HepG2 (cell line): ENCODE results near the gene KCNMA1. TPM values are rescaled to one million over a fixed set of nuclear protein-coding genes. Genes with fewer than 3 reads are reported as not detected.

ENCODE experiments used
- ATAC-seq: fragments of 200-7000 bp; cut with Tn5 transposase; 3 replicates; pipeline ENCODE4 v1.9.1; 2020; ENCODE audit warnings: mild to moderate bottlenecking, moderate library complexity
- BruUV-seq: library from RNA; stranded (reverse); fragments of 400-500 nt; replicated peaks from 2 replicates; lab custom pipeline; 2021; lab: Mats Ljungman, UMichigan
- CTCF ChIA-PET: fragments of 300-600 bp; formaldehyde crosslinking; extraction: SDS; loops from one replicate; lab custom pipeline; 2021; ENCODE audit warnings: low total read pairs, inconsistent platforms, low intra/inter-chr PET ratio; lab: Yijun Ruan, JAX
- POLR2A ChIA-PET: fragments of 350-600 bp; sonication (Branson Sonifier 250); formaldehyde crosslinking; loops from one replicate; lab custom pipeline; 2020; ENCODE audit warnings: antibody characterized with exemption, inconsistent platforms; lab: Yijun Ruan, JAX
- DNase-seq: peaks from one replicate; pipeline ENCODE4 v3.0.0-alpha.2; 2015; ENCODE audit warnings: low spot score
- FAIRE-seq: peaks from 3 replicates; lab custom pipeline; 2011; peaks lifted over from hg19 to GRCh38; lab: Jason Lieb, UNC
- H2AFZ ChIP-seq: one replicate; pipeline ENCODE4 v1.6.1; 2011; ENCODE audit warnings: low read length, inconsistent platforms
- H3K27ac ChIP-seq: fragments of 300-600 bp; 3 replicates; pipeline ENCODE4 v1.8.0; 2011; ENCODE audit warnings: mixed run types, mild to moderate bottlenecking, mixed read lengths, low read length, inconsistent platforms; ENCODE audit not compliant: insufficient read depth; ENCODE audit errors: extremely low read length
- H3K27me3 ChIP-seq, 2 experiments: fragments of 200-600 bp in 1 of 2; 2 replicates in 1 of 2; 3 replicates in 1 of 2; pipeline versions ENCODE4 v1.6.0 to v1.8.0; 2011; ENCODE audit warnings: low read length in 2 of 2, mild to moderate bottlenecking in 2 of 2, moderate library complexity in 2 of 2, inconsistent platforms in 1 of 2; ENCODE audit not compliant: insufficient read depth in 2 of 2, control insufficient read depth in 1 of 2
- H3K36me3 ChIP-seq, 2 experiments: fragments of 200-600 bp in 1 of 2; replicated peaks in 1 of 2; 2 replicates in 1 of 2; 3 replicates in 1 of 2; pipeline versions ENCODE4 v1.5.1 to v1.8.0; 2011; ENCODE audit warnings: low read length in 2 of 2, inconsistent platforms in 1 of 2; ENCODE audit not compliant: insufficient read depth in 2 of 2, control insufficient read depth in 1 of 2
- H3K4me1 ChIP-seq: 2 replicates; pipeline ENCODE4 v1.5.1; 2012; ENCODE audit warnings: low read length, inconsistent platforms; ENCODE audit not compliant: insufficient read depth
- H3K4me2 ChIP-seq: 2 replicates; pipeline ENCODE4 v1.6.0; 2011; ENCODE audit warnings: low read depth, low read length, inconsistent platforms
- H3K4me3 ChIP-seq, 3 experiments: fragments of 200-600 bp in 1 of 3; sonication (generic), shearing (Covaris generic) in 1 of 3; replicated peaks in 1 of 3; 2 replicates each; pipeline ENCODE4 v1.5.1; 2011 to 2016; ENCODE audit warnings: low read length in 3 of 3, inconsistent platforms in 2 of 3, low read depth in 2 of 3, mild to moderate bottlenecking in 2 of 3, control low read depth in 1 of 3, mixed read lengths in 1 of 3; ENCODE audit not compliant: insufficient read depth in 1 of 3
- H3K79me2 ChIP-seq: one replicate; pipeline ENCODE4 v1.6.1; 2011; ENCODE audit warnings: low read length, inconsistent platforms; ENCODE audit not compliant: insufficient read depth
- H3K9ac ChIP-seq: 2 replicates; pipeline ENCODE4 v1.6.0; 2011; ENCODE audit warnings: mild to moderate bottlenecking, low read depth, low read length, inconsistent platforms; ENCODE audit not compliant: insufficient read depth
- H3K9me3 ChIP-seq: 2 replicates; pipeline ENCODE4 v1.5.1; 2012; ENCODE audit warnings: mild to moderate bottlenecking, low read length
- H4K20me1 ChIP-seq: 2 replicates; pipeline ENCODE4 v1.6.0; 2011; ENCODE audit warnings: inconsistent platforms, mild to moderate bottlenecking, low read length, moderate library complexity; ENCODE audit not compliant: insufficient read depth
- BHLHE40 ChIP-seq: IDR thresholded peaks from 2 replicates; pipeline ENCODE4 v1.6.1; 2011; ENCODE audit warnings: low read length, improper control_type of control experiment
- CSRNP1 ChIP-seq: sonication (generic); formaldehyde crosslinking; IDR thresholded peaks from 2 replicates; pipeline ENCODE4 v1.8.1; 2023; ENCODE audit warnings: mild to moderate bottlenecking, missing genetic modification reagents
- ELF4 ChIP-seq: sonication (generic); formaldehyde crosslinking; IDR thresholded peaks from 2 replicates; pipeline ENCODE4 v1.5.0; 2020; ENCODE audit warnings: missing genetic modification reagents, mild to moderate bottlenecking, moderate library complexity, borderline replicate concordance
- FOXM1 ChIP-seq: sonication (generic); formaldehyde crosslinking; IDR thresholded peaks from 2 replicates; pipeline ENCODE4 v1.5.0; 2020; ENCODE audit warnings: missing genetic modification reagents
- HINFP ChIP-seq: sonication (generic); formaldehyde crosslinking; IDR thresholded peaks from 2 replicates; pipeline ENCODE4 v1.4.0; 2020; ENCODE audit warnings: low read depth, mild to moderate bottlenecking, missing genetic modification reagents
- MEF2D ChIP-seq: sonication (generic); formaldehyde crosslinking; IDR thresholded peaks from 2 replicates; pipeline ENCODE4 v1.5.1; 2020; ENCODE audit warnings: mild to moderate bottlenecking, missing genetic modification reagents
- MXI1 ChIP-seq: IDR thresholded peaks from 3 replicates; pipeline ENCODE4 v1.6.1; 2012; ENCODE audit warnings: low read depth, low read length, inconsistent platforms, borderline replicate concordance
- NFKB2 ChIP-seq: sonication (generic); formaldehyde crosslinking; IDR thresholded peaks from 2 replicates; pipeline ENCODE4 v1.4.0; 2020; ENCODE audit warnings: missing genetic modification reagents, borderline replicate concordance
- PBX2 ChIP-seq: IDR thresholded peaks from 2 replicates; pipeline ENCODE4 v1.6.1; 2016; ENCODE audit warnings: control low read depth
- TARDBP ChIP-seq: sonication (generic); formaldehyde crosslinking; IDR thresholded peaks from 2 replicates; pipeline ENCODE4 v1.8.0; 2022; ENCODE audit warnings: mild to moderate bottlenecking, missing genetic modification reagents
- TMF1 ChIP-seq: sonication (generic); formaldehyde crosslinking; IDR thresholded peaks from 2 replicates; pipeline ENCODE4 v1.8.1; 2022; ENCODE audit warnings: low read depth, missing genetic modification reagents
- ZBTB14 ChIP-seq: sonication (generic); formaldehyde crosslinking; IDR thresholded peaks from 2 replicates; pipeline ENCODE4 v1.4.0; 2020; ENCODE audit warnings: missing genetic modification reagents
- ZNF292 ChIP-seq: sonication (generic); formaldehyde crosslinking; IDR thresholded peaks from 2 replicates; pipeline ENCODE4 v1.8.1; 2022; ENCODE audit warnings: mild to moderate bottlenecking, low read depth, missing genetic modification reagents, borderline replicate concordance
- ZNF383 ChIP-seq: sonication (generic); formaldehyde crosslinking; IDR thresholded peaks from 2 replicates; pipeline ENCODE4 v1.4.0; 2020; ENCODE audit warnings: missing genetic modification reagents, mild to moderate bottlenecking, borderline replicate concordance
- ZNF782 ChIP-seq: sonication (generic); formaldehyde crosslinking; IDR thresholded peaks from 2 replicates; pipeline ENCODE4 v1.4.0; 2020; ENCODE audit warnings: missing genetic modification reagents, mild to moderate bottlenecking, borderline replicate concordance
- WGBS: methylation state at CpG from one replicate; pipeline ENCODE4 v1.1.6; 2017; ENCODE audit warnings: low lambda C conversion rate; 5-methylcytosine and 5-hydroxymethylcytosine counted together
- in situ Hi-C: cut with HindIII; loops from 2 replicates; pipeline ENCODE4 v1.10.0; 2017; ENCODE audit warnings: low pct_unique_long_range_greater_than_20kb; ENCODE audit not compliant: extremely low pct_ligation_motif_present
- intact Hi-C: fragments of 100-400 bp; cut with micrococcal nuclease; formaldehyde crosslinking; loops from one replicate; pipeline ENCODE4 v1.10.0; 2022; ENCODE audit not compliant: unreplicated experiment
- polyA plus RNA-seq, 8 experiments: library from polyadenylated mRNA; depleted of rRNA in 3 of 8; stranded (reverse) in 7 of 8; unstranded in 1 of 8; fragments of >200 nt; fragmentation: Illumina TruSeq in 4 of 8; extraction: Trizol in 4 of 8; gene quantifications; 2 replicates each; pipeline versions ENCODE4 v1.2.1 to v1.2.3, GENCODE V29; 2011 to 2016; ENCODE audit warnings: low read depth in 4 of 8, missing spikeins in 1 of 8, mixed read lengths in 1 of 8; ENCODE audit not compliant: insufficient read depth in 1 of 8
- total RNA-seq, 5 experiments: library from RNA; depleted of rRNA; stranded (reverse); fragments of >200 nt; fragmentation: Illumina TruSeq; extraction: Trizol; gene quantifications; 2 replicates each; pipeline ENCODE4 v1.2.3, GENCODE V29; 2016; ENCODE audit warnings: low read depth in 1 of 5
- TF ChIP-seq, protein P1 (sequence below): sonication (generic); formaldehyde crosslinking; IDR thresholded peaks from 2 replicates; pipeline ENCODE4 v1.8.0; 2022; ENCODE audit warnings: mild to moderate bottlenecking, missing genetic modification reagents
- TF ChIP-seq, protein P2 (sequence below): sonication (generic); formaldehyde crosslinking; IDR thresholded peaks from 2 replicates; pipeline ENCODE4 v1.4.0; 2020; ENCODE audit warnings: mild to moderate bottlenecking, missing genetic modification reagents

Gene KCNMA1
- total and polyA plus RNA-seq, 2 of the 13 experiments (the other 11 are each of a cell fraction or from before 2014, with no cell fraction given): 0.02 TPM; not detected in 1

GRCh38 chr10:77056650-77057049 lies 581.0 kb downstream of the KCNMA1 start:
- in situ Hi-C loops (no loop called here), intact Hi-C loops (no loop called here)
- H3K9me3 ChIP-seq: no peaks in the 10 kb centered on the region
- H3K9ac ChIP-seq: no peak overlapping the region
- no peaks in the 10 kb centered on the region for H3K79me2 ChIP-seq
- no peaks in the 10 kb centered on the region for H3K4me1 ChIP-seq
- DNase-seq (no peak), ATAC-seq (no peak), FAIRE-seq (no peak)
- H4K20me1 ChIP-seq: no peaks in the 10 kb centered on the region
- ChIA-PET POLR2A (no interaction called here), CTCF (no interaction called here)
- peaks cover 0 to 11% of the 10 kb centered on the region in 2 experiments; a peak in 3 of 5 replicates for H3K27me3 ChIP-seq
- H3K27ac ChIP-seq: no peak overlapping the region
- H3K36me3 ChIP-seq: no peaks in the 10 kb centered on the region
- H3K4me2 ChIP-seq: no peak overlapping the region
- no TSS peak for BruUV-seq
- H3K4me3 ChIP-seq: no peak overlapping the region
- no peak overlapping the region for H2AFZ ChIP-seq
- 3% methylated on average over 2 of the region's 2 CpGs for WGBS
- TF ChIP-seq, protein P1, sequence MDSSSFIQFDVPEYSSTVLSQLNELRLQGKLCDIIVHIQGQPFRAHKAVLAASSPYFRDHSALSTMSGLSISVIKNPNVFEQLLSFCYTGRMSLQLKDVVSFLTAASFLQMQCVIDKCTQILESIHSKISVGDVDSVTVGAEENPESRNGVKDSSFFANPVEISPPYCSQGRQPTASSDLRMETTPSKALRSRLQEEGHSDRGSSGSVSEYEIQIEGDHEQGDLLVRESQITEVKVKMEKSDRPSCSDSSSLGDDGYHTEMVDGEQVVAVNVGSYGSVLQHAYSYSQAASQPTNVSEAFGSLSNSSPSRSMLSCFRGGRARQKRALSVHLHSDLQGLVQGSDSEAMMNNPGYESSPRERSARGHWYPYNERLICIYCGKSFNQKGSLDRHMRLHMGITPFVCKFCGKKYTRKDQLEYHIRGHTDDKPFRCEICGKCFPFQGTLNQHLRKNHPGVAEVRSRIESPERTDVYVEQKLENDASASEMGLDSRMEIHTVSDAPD (CRISPR knock-in tag): no peak
- TF ChIP-seq ZNF383 (CRISPR knock-in tag) (no peak), TMF1 (CRISPR knock-in tag) (no peak), FOXM1 (no peak), TARDBP (CRISPR knock-in tag) (no peak), ZNF782 (CRISPR knock-in tag) (no peak), ZBTB14 (CRISPR knock-in tag) (no peak), PBX2 (CRISPR knock-in tag) (no peak), MXI1 (no peak), BHLHE40 (no peak), MEF2D (CRISPR knock-in tag) (no peak), CSRNP1 (CRISPR knock-in tag) (no peak), ZNF292 (CRISPR knock-in tag) (no peak), ELF4 (CRISPR knock-in tag) (no peak), NFKB2 (no peak), HINFP (no peak)
- TF ChIP-seq, protein P2, sequence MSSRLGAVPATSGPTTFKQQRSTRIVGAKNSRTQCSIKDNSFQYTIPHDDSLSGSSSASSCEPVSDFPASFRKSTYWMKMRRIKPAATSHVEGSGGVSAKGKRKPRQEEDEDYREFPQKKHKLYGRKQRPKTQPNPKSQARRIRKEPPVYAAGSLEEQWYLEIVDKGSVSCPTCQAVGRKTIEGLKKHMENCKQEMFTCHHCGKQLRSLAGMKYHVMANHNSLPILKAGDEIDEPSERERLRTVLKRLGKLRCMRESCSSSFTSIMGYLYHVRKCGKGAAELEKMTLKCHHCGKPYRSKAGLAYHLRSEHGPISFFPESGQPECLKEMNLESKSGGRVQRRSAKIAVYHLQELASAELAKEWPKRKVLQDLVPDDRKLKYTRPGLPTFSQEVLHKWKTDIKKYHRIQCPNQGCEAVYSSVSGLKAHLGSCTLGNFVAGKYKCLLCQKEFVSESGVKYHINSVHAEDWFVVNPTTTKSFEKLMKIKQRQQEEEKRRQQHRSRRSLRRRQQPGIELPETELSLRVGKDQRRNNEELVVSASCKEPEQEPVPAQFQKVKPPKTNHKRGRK: no peak
